PFSK-1 (cell line): ENCODE data around the gene DHRSX.

Experiments used
- FOXP2 ChIP-seq: optimal IDR thresholded peaks from 2 replicates; pipeline ENCODE3; 2011; ENCODE audit warnings: borderline replicate concordance, control low read depth, inconsistent platforms; ENCODE audit not compliant: insufficient read depth; ENCODE audit errors: extremely low read length, extremely low read depth
- POLR2AphosphoS5 ChIP-seq: IDR thresholded peaks from 2 replicates; pipeline ENCODE4 v1.6.1; 2012; ENCODE audit warnings: low read depth, mild to moderate bottlenecking, control low read depth, low read length, moderate library complexity
- SIN3A ChIP-seq: IDR thresholded peaks from 2 replicates; pipeline ENCODE4 v1.6.1; 2012; ENCODE audit warnings: mild to moderate bottlenecking, low read length, moderate library complexity, borderline replicate concordance; ENCODE audit not compliant: insufficient read depth
- TAF1 ChIP-seq: IDR thresholded peaks from 2 replicates; pipeline ENCODE4 v1.6.1; 2012; ENCODE audit warnings: low read length, control low read depth, borderline replicate concordance; ENCODE audit not compliant: insufficient read depth
- TF ChIP-seq, protein P1 (sequence below), 2 experiments: IDR thresholded peaks; 2 replicates each; pipeline versions ENCODE4 v1.6.1 to v1.8.0; 2011 to 2012; ENCODE audit warnings: low read depth in 2 of 2, low read length in 2 of 2, control low read depth in 1 of 2, inconsistent platforms in 1 of 2, mild to moderate bottlenecking in 1 of 2, moderate library complexity in 1 of 2; ENCODE audit not compliant: insufficient read depth in 1 of 2

DHRSX gene

DNA sequence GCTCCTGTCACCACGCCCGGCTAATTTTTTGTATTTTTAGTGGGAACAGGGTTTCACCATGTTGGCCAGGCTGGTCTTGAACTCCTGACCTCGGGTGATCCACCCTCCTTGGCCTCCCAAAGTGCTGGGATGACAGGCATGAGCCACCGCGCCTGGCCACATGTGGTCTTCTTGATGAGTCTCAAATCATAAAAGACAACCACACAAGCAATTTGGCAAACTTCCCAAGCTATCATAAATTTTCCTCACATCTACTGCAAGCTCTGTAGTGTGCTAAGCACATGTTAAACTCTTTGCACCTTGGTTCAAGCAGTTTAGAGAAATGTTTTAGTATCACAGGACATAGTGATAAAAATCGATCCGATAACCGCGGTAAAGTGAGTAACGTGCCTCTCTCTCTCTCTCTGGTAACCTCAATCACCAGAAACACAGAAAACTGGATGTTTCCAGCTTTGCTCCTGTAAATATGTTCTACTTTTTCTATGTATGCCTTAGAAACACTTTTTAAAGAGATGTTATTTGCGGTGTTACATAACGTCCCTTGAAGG is 256.8 kb downstream of the DHRSX start:
- TF ChIP-seq SIN3A (no peak), TAF1 (no peak), POLR2AphosphoS5 (no peak), FOXP2 (no peak)
- TF ChIP-seq, protein P1, sequence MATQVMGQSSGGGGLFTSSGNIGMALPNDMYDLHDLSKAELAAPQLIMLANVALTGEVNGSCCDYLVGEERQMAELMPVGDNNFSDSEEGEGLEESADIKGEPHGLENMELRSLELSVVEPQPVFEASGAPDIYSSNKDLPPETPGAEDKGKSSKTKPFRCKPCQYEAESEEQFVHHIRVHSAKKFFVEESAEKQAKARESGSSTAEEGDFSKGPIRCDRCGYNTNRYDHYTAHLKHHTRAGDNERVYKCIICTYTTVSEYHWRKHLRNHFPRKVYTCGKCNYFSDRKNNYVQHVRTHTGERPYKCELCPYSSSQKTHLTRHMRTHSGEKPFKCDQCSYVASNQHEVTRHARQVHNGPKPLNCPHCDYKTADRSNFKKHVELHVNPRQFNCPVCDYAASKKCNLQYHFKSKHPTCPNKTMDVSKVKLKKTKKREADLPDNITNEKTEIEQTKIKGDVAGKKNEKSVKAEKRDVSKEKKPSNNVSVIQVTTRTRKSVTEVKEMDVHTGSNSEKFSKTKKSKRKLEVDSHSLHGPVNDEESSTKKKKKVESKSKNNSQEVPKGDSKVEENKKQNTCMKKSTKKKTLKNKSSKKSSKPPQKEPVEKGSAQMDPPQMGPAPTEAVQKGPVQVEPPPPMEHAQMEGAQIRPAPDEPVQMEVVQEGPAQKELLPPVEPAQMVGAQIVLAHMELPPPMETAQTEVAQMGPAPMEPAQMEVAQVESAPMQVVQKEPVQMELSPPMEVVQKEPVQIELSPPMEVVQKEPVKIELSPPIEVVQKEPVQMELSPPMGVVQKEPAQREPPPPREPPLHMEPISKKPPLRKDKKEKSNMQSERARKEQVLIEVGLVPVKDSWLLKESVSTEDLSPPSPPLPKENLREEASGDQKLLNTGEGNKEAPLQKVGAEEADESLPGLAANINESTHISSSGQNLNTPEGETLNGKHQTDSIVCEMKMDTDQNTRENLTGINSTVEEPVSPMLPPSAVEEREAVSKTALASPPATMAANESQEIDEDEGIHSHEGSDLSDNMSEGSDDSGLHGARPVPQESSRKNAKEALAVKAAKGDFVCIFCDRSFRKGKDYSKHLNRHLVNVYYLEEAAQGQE (IDR thresholded peaks at IDR 0.05; ENCODE audit: insufficient read depth in 1 of 2, low read depth in 2 of 2, low read length in 2 of 2): no peak

DNA sequence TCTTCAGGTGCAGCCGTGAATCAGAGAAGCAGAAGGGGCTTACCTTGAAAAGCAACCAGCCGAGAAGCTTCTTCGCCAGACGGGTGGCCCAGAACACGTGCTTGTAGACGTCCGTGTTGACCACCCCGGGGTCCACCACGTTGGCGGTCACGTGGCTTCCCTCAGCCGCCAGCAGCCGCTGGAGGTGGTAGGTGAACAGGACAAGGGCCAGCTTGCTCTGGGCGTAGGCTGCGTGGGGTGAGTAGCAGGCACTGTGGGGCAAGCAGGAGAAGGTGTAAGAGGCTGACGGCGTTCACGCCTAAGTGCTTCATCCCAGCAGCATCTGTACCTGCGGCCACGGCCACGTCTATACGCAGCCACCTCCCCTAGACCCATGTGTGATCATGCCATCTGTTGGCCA is 257.8 kb downstream of the DHRSX start:
- no peak for TF ChIP-seq SIN3A
- TF ChIP-seq, protein P1 (IDR thresholded peaks at IDR 0.05; ENCODE audit: insufficient read depth in 1 of 2, low read depth in 2 of 2, low read length in 2 of 2): no peak
- TF ChIP-seq TAF1: no peak
- TF ChIP-seq POLR2AphosphoS5: no peak
- no peak for TF ChIP-seq FOXP2

DNA sequence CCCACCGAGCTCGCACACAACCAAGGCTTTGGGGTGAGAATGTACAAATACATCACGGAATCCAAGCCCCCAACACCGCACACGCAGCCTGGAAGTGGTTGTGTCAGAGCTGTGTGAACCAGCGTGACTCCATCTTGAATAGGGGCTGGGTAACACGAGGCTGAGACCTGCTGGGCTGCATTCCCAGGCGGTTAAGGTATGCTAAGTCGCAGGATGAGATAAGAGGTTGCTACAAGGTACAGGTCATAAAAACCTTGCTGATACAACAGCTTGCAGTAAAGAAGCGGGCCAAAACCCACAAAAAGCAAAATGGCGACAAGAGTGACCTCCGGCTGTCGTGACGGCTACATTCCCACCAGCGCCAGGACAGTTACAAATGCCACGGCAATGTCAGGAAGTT is 258.4 kb downstream of the DHRSX start:
- TF ChIP-seq, protein P1 (IDR thresholded peaks at IDR 0.05; ENCODE audit: insufficient read depth in 1 of 2, low read depth in 2 of 2, low read length in 2 of 2): no peak
- no peak for TF ChIP-seq FOXP2
- no peak for TF ChIP-seq POLR2AphosphoS5
- TF ChIP-seq SIN3A: no peak
- no peak for TF ChIP-seq TAF1

DNA sequence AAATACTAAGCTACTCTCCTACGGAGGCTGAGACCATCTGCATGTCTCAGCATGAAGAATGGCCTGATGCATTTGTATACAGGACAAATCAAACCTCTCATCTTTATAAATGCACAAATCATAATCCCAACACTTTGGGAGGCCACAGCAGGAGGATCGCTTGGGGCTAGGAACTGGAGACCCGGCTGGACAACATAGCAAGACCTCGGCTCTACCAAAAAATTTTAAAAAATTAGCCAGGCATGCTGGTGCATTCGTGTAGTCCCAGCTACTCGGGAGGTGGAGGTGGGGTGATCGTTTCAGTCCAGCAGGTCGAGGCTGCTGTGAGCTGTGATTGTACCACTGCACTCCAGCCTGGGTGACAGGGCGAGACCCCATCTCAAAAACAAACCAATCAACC is 262.8 kb downstream of the DHRSX start:
- no peak for TF ChIP-seq SIN3A
- TF ChIP-seq POLR2AphosphoS5: no peak
- no peak for TF ChIP-seq FOXP2
- TF ChIP-seq, protein P1 (IDR thresholded peaks at IDR 0.05; ENCODE audit: insufficient read depth in 1 of 2, low read depth in 2 of 2, low read length in 2 of 2): no peak
- TF ChIP-seq TAF1: no peak

DNA sequence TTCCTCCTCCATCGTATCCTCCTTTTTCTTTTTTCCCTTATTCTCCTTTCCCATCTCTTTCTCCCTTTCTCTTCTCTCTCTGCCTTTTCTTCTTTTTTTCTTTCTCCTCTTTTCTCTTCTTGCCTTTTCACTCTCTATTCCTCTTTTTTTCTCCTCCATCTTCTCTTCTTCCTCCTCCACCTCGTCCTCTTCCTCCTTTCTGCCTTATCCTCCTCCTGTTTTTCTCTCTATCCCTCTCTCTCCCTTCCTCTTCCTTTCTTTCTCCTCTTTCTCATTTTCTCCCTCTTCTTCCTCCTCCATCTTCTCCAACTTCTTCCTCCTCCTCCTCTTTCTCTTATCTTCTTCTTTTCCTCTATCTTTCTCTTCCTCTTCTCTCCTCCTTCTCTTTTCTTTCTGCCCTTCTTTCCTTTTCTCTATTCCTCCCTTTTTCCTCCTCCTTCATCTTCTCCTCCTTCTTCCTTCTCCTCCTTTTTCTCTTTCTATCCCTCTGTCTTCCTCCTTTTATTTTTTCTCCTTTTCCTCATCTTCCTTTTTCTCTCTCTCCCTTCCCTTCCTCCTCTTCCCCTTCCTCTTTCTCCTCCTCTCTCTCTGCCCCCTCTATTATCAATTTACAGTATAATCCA is 269.1 kb downstream of the DHRSX start:
- TF ChIP-seq, protein P1 (IDR thresholded peaks at IDR 0.05; ENCODE audit: insufficient read depth in 1 of 2, low read depth in 2 of 2, low read length in 2 of 2): no peak
- TF ChIP-seq TAF1 (no peak), FOXP2 (no peak), POLR2AphosphoS5 (no peak), SIN3A (no peak)
